Psoas muscle (tissue), 8 donors: Measurements from ENCODE around the gene SRP14. TPM values are rescaled to one million over a fixed set of nuclear protein-coding genes. Genes with fewer than 3 reads are reported as not detected.

Experiments used
- ATAC-seq, 4 donors: fragments of 200-7000 bp; cut with Tn5 transposase; one replicate each; pipeline ENCODE4 v1.9.1; 2020; ENCODE audit warnings: moderate library complexity in 3 of 4, mild to moderate bottlenecking in 2 of 4
- DNase-seq, 2 donors: peaks; one replicate each; pipeline ENCODE4 v3.0.0-alpha.2; 2020
- H3K27ac ChIP-seq: fragments of 200-600 bp; one replicate; pipeline ENCODE4 v1.8.0; 2022
- H3K27me3 ChIP-seq, 3 donors: fragments of 200-600 bp in 1 of 3; one replicate each; pipeline versions ENCODE4 v1.6.1 to v1.8.0; 2013 to 2022; ENCODE audit warnings: low read length in 2 of 3, mild to moderate bottlenecking in 2 of 3, moderate library complexity in 1 of 3; ENCODE audit not compliant: insufficient read depth in 3 of 3
- H3K36me3 ChIP-seq, 2 donors: fragments of 200-600 bp in 1 of 2; one replicate each; pipeline versions ENCODE4 v1.6.1 to v1.8.0; 2013 to 2022; ENCODE audit warnings: low read depth in 1 of 2, mild to moderate bottlenecking in 1 of 2, moderate library complexity in 1 of 2; ENCODE audit not compliant: insufficient read depth in 1 of 2
- H3K4me1 ChIP-seq: fragments of 200-600 bp; one replicate; pipeline ENCODE4 v1.8.0; 2022
- H3K4me3 ChIP-seq: fragments of 200-600 bp; one replicate; pipeline ENCODE4 v1.8.0; 2022; ENCODE audit warnings: mild to moderate bottlenecking
- H3K9me3 ChIP-seq: fragments of 200-600 bp; one replicate; pipeline ENCODE4 v1.8.0; 2022
- WGBS, 3 donors: extraction: QIAGEN DNeasy Blood & Tissue Kit; methylation state at CpG; one replicate each; pipeline versions ENCODE4 v1.1.6 to v1.1.7; 2013; 5-methylcytosine and 5-hydroxymethylcytosine counted together
- intact Hi-C, 2 donors: fragments of 100-400 bp; cut with DNase I; formaldehyde crosslinking; loops; one replicate each; pipeline versions ENCODE4 v1.11.0 to v1.14.2; 2022
- polyA plus RNA-seq, 3 donors: library from polyadenylated mRNA; stranded (reverse); fragments of 200-250 nt; gene quantifications; one replicate each; pipeline ENCODE4 v1.2.3, GENCODE V29; 2013
- total RNA-seq, 4 donors: library from RNA; stranded (reverse); fragmentation: NEBNext Ultra II Directional in 2 of 4; extraction: Animal tissue kit (Norgen Biotek cat#: 25700) in 2 of 4; gene quantifications; one replicate each; pipeline versions ENCODE4 v1.2.1 to v1.2.4, GENCODE V29; 2021 to 2023
- TF ChIP-seq, protein P1 (sequence below): fragments of 200-600 bp; IDR thresholded peaks from one replicate; pipeline ENCODE4 v1.8.0; 2022; ENCODE audit warnings: antibody characterized with exemption
- donor health status: healthy with polysubstance abuse.
- donor health status: DM: no; HTN: no; CAD: no; lungs with moderate emphysema.
- donor health status: Bipolar disorder and iron deficiency.
- donor health status: healthy.
- donor health status: DM: yes; HTN: yes; CAD: no.
- donor health status: DM: no; HTN: no; CAD: no.
- donor health status: DM: no; HTN: no; CAD: no.
- donor health status: DM: yes; HTN: yes; CAD: no.

The SRP14 gene
- total and polyA plus RNA-seq, 7 donors = 134 to 288 (median 170) TPM

DNA sequence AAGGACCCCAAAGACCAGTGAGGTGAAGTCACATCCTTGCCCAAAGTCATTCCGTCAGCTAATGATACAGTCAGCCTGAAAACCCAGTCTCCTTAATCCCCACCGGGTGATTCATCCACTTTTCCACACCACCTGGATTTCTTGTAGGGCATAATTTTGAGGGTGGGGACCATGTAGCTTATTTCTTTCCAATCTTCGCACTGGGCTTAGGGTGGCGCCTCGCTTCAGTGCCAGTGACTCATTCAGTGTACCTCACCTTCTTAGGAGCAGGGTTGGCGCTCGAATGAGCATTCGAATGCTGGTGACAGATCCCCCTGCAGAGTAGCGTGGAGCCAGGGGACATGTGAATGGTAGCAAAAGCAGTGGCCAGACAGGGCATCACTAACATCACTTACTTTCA is 45.7 kb upstream of the SRP14 start:
- H3K27me3 ChIP-seq = no peaks in the 10 kb centered on the region
- peaks cover 57% of the 10 kb centered on the region for H3K4me1 ChIP-seq
- DNase-seq (no peak), ATAC-seq (no peak)
- TF ChIP-seq, protein P1, sequence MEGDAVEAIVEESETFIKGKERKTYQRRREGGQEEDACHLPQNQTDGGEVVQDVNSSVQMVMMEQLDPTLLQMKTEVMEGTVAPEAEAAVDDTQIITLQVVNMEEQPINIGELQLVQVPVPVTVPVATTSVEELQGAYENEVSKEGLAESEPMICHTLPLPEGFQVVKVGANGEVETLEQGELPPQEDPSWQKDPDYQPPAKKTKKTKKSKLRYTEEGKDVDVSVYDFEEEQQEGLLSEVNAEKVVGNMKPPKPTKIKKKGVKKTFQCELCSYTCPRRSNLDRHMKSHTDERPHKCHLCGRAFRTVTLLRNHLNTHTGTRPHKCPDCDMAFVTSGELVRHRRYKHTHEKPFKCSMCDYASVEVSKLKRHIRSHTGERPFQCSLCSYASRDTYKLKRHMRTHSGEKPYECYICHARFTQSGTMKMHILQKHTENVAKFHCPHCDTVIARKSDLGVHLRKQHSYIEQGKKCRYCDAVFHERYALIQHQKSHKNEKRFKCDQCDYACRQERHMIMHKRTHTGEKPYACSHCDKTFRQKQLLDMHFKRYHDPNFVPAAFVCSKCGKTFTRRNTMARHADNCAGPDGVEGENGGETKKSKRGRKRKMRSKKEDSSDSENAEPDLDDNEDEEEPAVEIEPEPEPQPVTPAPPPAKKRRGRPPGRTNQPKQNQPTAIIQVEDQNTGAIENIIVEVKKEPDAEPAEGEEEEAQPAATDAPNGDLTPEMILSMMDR = no peak
- 94 to 96% (median 95%) methylated on average over 9 of the region's 9 CpGs for WGBS, 3 donors
- H3K9me3 ChIP-seq = no peaks in the 10 kb centered on the region
- H3K36me3 ChIP-seq = no peaks in the 10 kb centered on the region
- no peak overlapping the region for H3K4me3 ChIP-seq
- intact Hi-C loops = no loop called here
- no peak overlapping the region for H3K27ac ChIP-seq

DNA sequence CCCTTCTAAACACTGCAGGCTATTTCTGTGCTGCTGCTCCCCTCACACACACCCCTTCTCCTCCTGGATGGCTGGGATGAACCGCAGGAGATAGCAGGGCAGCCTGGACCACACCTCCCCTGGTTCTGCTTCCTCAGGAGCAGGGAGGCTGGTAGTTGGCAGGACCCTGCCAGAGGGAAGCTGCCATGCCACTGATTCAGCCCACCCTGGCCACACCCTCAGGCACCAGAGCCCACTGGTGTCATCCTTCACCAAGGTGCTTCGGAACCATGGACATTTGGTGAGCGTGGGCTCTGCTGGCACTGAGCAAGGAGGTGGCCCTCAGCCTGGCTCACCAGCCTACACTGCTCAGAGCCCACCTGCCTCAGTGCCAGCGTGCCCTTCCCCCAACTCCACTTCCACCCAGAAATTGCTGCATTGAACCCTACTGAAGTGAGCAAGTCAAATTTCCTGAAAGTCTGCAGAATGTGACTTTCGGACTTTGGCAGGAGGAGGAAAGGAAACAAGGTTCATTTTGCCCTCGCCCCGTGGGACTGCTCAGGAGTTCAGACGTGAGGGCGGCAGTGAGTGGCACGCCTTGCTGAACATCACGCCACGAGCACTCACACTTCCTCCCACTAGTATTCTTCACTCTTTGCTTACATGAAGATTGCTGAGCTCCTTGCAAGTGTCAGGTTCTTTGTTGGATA is 43.4 kb upstream of the SRP14 start:
- Histone ChIP-seq H3K4me3 (peak overlapping the region; percentile 58), H3K9me3 (no peaks in the 10 kb centered on the region), H3K27ac (peak overlapping the region; percentile 68), H3K27me3 (no peaks in the 10 kb centered on the region), H3K4me1 (peaks cover 34% of the 10 kb centered on the region), H3K36me3 (no peaks in the 10 kb centered on the region)
- 52 to 58% (median 54%) methylated on average over 12 of the region's 12 CpGs for WGBS, 3 donors
- no peak for DNase-seq
- TF ChIP-seq, protein P1 = no peak
- peak; percentile 13 to 38 (median 30) for ATAC-seq
- intact Hi-C loops = no loop called here

DNA sequence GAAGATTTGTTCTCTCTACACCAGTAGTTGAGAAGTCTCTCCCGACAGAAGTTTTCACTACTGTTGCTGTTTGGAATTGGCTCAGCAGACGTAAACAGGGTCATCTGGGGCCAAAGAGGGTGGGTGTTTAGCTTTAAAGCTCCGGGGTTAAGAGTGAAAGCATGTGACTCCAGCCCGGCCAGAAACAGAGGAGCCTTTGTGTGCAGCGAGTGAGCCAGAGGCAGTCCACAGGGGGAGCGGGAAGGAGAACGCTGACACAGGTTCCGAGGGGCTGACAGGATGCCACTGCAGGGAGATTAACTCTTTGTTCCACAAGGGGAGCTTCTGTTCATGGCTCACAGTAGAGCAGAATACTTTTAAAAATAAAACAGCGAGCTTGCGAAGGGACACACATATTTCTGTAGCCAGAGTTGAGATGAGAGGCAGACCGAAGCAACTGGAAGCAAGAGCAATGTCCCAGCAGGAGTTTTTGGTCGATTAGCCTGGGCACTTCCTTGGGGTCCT is 42.8 kb upstream of the SRP14 start:
- WGBS, 3 donors = 1 to 3% (median 2%) methylated on average over 12 of the region's 12 CpGs
- intact Hi-C loops = no loop called here
- peaks cover 28% of the 10 kb centered on the region for H3K4me1 ChIP-seq
- TF ChIP-seq, protein P1 = peak; percentile 7
- no peaks in the 10 kb centered on the region for H3K36me3 ChIP-seq
- ATAC-seq (peak; percentile 81 to 89 (median 87)), DNase-seq (peak; percentile 43 to 76)
- no peaks in the 10 kb centered on the region for H3K27me3 ChIP-seq
- H3K9me3 ChIP-seq = no peaks in the 10 kb centered on the region
- peak overlapping the region; percentile 68 for H3K27ac ChIP-seq
- H3K4me3 ChIP-seq = peak overlapping the region; percentile 58

DNA sequence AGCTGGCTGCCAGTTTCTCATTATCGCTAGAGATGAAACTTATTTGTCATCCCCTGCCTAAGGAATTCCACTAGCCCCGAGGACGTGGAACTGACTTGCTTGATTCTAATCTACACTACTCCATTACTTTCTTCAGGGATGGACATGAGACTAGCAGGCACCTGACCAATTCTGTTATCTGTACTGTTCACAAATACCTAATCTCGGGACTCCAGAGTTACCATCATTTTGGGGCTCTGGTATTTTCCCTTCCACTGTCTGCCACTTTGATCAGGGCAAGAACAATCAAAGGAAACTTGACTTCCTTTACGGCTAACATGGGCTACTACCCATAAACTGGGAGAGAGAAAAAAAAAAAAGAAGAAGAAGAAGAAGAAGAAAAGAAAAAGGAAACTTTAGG is 41.9 kb upstream of the SRP14 start:
- TF ChIP-seq, protein P1 = no peak
- intact Hi-C loops = no loop called here
- 44 to 54% (median 51%) methylated on average over 5 of the region's 5 CpGs for WGBS, 3 donors
- Histone ChIP-seq H3K9me3 (no peaks in the 10 kb centered on the region), H3K36me3 (no peaks in the 10 kb centered on the region), H3K4me3 (peak overlapping the region; percentile 58), H3K27me3 (no peaks in the 10 kb centered on the region), H3K4me1 (peaks cover 26% of the 10 kb centered on the region), H3K27ac (peak overlapping the region; percentile 68)
- no peak for ATAC-seq
- no peak for DNase-seq
